Left lung (tissue), 10 donors: Measurements from ENCODE around the gene LSP1. TPM values are rescaled to one million over a fixed set of nuclear protein-coding genes. Genes with fewer than 3 reads are reported as not detected.

Source experiments
- ATAC-seq: fragments of 200-7000 bp; cut with Tn5 transposase; one replicate; pipeline ENCODE4 v1.9.1; 2020; ENCODE audit warnings: moderate library complexity
- DNase-seq, 4 donors: peaks; one replicate each; pipeline ENCODE4 v3.0.0-alpha.2; 2013 to 2020
- H3K27ac ChIP-seq, 2 donors: fragments of 200-600 bp; sonication (generic) in 1 of 2; one replicate each; pipeline versions ENCODE4 v1.5.0 to v1.8.0; 2020 to 2021
- H3K27me3 ChIP-seq, 2 donors: fragments of 200-600 bp; sonication (generic) in 1 of 2; one replicate each; pipeline versions ENCODE4 v1.5.0 to v1.8.0; 2020 to 2021
- H3K36me3 ChIP-seq, 2 donors: fragments of 200-600 bp; sonication (generic) in 1 of 2; one replicate each; pipeline versions ENCODE4 v1.5.0 to v1.8.0; 2020 to 2021
- H3K4me1 ChIP-seq, 2 donors: fragments of 200-600 bp; one replicate each; pipeline ENCODE4 v1.8.0; 2021
- H3K4me3 ChIP-seq, 2 donors: fragments of 200-600 bp; sonication (generic) in 1 of 2; one replicate each; pipeline versions ENCODE4 v1.5.0 to v1.8.0; 2020 to 2021; ENCODE audit warnings: mild to moderate bottlenecking in 1 of 2
- H3K9me3 ChIP-seq, 2 donors: fragments of 200-600 bp; sonication (generic) in 1 of 2; one replicate each; pipeline versions ENCODE4 v1.5.0 to v1.8.0; 2020 to 2021
- CTCF ChIP-seq, 2 donors: fragments of 200-600 bp; sonication (generic) in 1 of 2; IDR thresholded peaks; one replicate each; pipeline versions ENCODE4 v1.5.0 to v1.8.0; 2021; ENCODE audit warnings: antibody characterized with exemption in 2 of 2
- intact Hi-C, 2 donors: fragments of 100-400 bp; cut with DNase I; formaldehyde crosslinking; loops; one replicate each; pipeline versions ENCODE4 v1.11.2 to v1.14.2; 2022
- polyA plus RNA-seq, 6 donors: library from polyadenylated mRNA; unstranded; fragments of 120-200 nt; gene quantifications; one replicate each; pipeline ENCODE4 v1.2.1, GENCODE V29; 2013; ENCODE audit not compliant: insufficient read length in 6 of 6
- total RNA-seq, 2 donors: library from RNA; stranded (reverse); fragmentation: NEBNext Ultra II Directional; extraction: Animal tissue kit (Norgen Biotek cat#: 25700); gene quantifications; one replicate each; pipeline ENCODE4 v1.2.1, GENCODE V29; 2021
- donor health status: DM: no; HTN: yes; CAD: no.
- donor health status: DM: no; HTN: no; CAD: no.

LSP1 gene
- total and polyA plus RNA-seq, 8 donors, result 5.9 to 76.6 (median 7.5) TPM

- Histone ChIP-seq H3K4me3 (no peak overlapping the region), H3K4me1 (no peaks in the 10 kb centered on the region), H3K36me3 (no peaks in the 10 kb centered on the region), H3K9me3 (peaks cover 0 to 19% of the 10 kb centered on the region in 2 donors), H3K27ac (no peak overlapping the region), H3K27me3 (peaks cover 0 to 43% of the 10 kb centered on the region in 2 donors)
- no peak for DNase-seq
- no peak for ATAC-seq
- intact Hi-C loops, result no loop called here
- no peak for TF ChIP-seq CTCF (IDR thresholded peaks at IDR 0.05)
Observed at GRCh38 chr11:1819074-1819473, 33.8 kb upstream of the LSP1 start.

- H3K27ac ChIP-seq, result no peak overlapping the region
- intact Hi-C loops, result no loop called here
- no peak for DNase-seq
- peaks cover 0 to 10% of the 10 kb centered on the region in 2 donors for H3K4me1 ChIP-seq
- no peak for TF ChIP-seq CTCF (IDR thresholded peaks at IDR 0.05)
- H3K27me3 ChIP-seq, result peaks cover 0 to 38% of the 10 kb centered on the region in 2 donors
- no peak for ATAC-seq
- H3K36me3 ChIP-seq, result no peaks in the 10 kb centered on the region
- H3K4me3 ChIP-seq, result no peak overlapping the region
- H3K9me3 ChIP-seq, result peaks cover 0 to 19% of the 10 kb centered on the region in 2 donors
Observed at GRCh38 chr11:1820463-1821325, 32.2 kb upstream of the LSP1 start.

- intact Hi-C loops, result no loop called here
- Histone ChIP-seq H3K36me3 (no peaks in the 10 kb centered on the region), H3K27me3 (peaks cover 0 to 35% of the 10 kb centered on the region in 2 donors), H3K4me3 (no peak overlapping the region), H3K27ac (no peak overlapping the region), H3K9me3 (peaks cover 0 to 19% of the 10 kb centered on the region in 2 donors), H3K4me1 (peaks cover 4 to 15% of the 10 kb centered on the region in 2 donors)
- DNase-seq, result no peak
- ATAC-seq, result no peak
- no peak for TF ChIP-seq CTCF (IDR thresholded peaks at IDR 0.05)
Observed at GRCh38 chr11:1821562-1821961, 31.3 kb upstream of the LSP1 start.

GRCh38 chr11:1822648-1823375, 30.1 kb upstream of the LSP1 start:
- intact Hi-C loops, result no loop called here
- no peak overlapping the region for H3K27ac ChIP-seq
- no peak for TF ChIP-seq CTCF (IDR thresholded peaks at IDR 0.05)
- no peaks in the 10 kb centered on the region for H3K36me3 ChIP-seq
- peaks cover 0 to 15% of the 10 kb centered on the region in 2 donors for H3K9me3 ChIP-seq
- H3K27me3 ChIP-seq, result peaks cover 0 to 31% of the 10 kb centered on the region in 2 donors
- DNase-seq (no peak), ATAC-seq (no peak)
- no peak overlapping the region for H3K4me3 ChIP-seq
- peaks cover 16 to 27% of the 10 kb centered on the region in 2 donors for H3K4me1 ChIP-seq
